UCSD-AML1 (cell line): ENCODE results near the gene DHX36.
A peak's percentile ranks its signal among the peaks of the same experiment; 100 is the strongest.

Experiments
- DNase-seq: peaks from one replicate; lab custom pipeline; 2025; ENCODE audit not compliant: unreplicated experiment; lab: John Stamatoyannopoulos, UW

The DHX36 gene

GRCh38 chr3:154294016-154294415 is 30.3 kb downstream of the DHX36 start:
- DNase-seq = no peak

- DNase-seq = no peak
Observed at GRCh38 chr3:154290187-154290586, 34.1 kb downstream of the DHX36 start.

- DNase-seq = no peak
Observed at GRCh38 chr3:154285221-154285620, 39.1 kb downstream of the DHX36 start.

- DNase-seq = no peak
Observed at GRCh38 chr3:154280161-154280560, 44.1 kb downstream of the DHX36 start.

- no peak for DNase-seq
Observed at GRCh38 chr3:154275965-154276364, 48.3 kb downstream of the DHX36 start.

- DNase-seq = no peak
Observed at GRCh38 chr3:154275292-154275691, 49.0 kb downstream of the DHX36 start.

- DNase-seq = no peak
Observed at GRCh38 chr3:154274348-154274747, 49.9 kb downstream of the DHX36 start.

- DNase-seq = no peak
Observed at GRCh38 chr3:154273381-154273780, 50.9 kb downstream of the DHX36 start.

GRCh38 chr3:154254527-154254926 is 69.8 kb downstream of the DHX36 start:
- no peak for DNase-seq

GRCh38 chr3:154252759-154253638 is 71.3 kb downstream of the DHX36 start:
- DNase-seq = peak; percentile 83

- DNase-seq = no peak
Observed at GRCh38 chr3:154251610-154252009, 72.7 kb downstream of the DHX36 start.

- DNase-seq = no peak
Observed at GRCh38 chr3:154250291-154250690, 74.0 kb downstream of the DHX36 start.

GRCh38 chr3:154247806-154248415 is 76.4 kb downstream of the DHX36 start:
- no peak for DNase-seq

- no peak for DNase-seq
Observed at GRCh38 chr3:154244644-154245043, 79.6 kb downstream of the DHX36 start.

GRCh38 chr3:154243353-154243752 is 80.9 kb downstream of the DHX36 start:
- DNase-seq = no peak

- no peak for DNase-seq
Observed at GRCh38 chr3:154242766-154243165, 81.5 kb downstream of the DHX36 start.

GRCh38 chr3:154241496-154241895 is 82.8 kb downstream of the DHX36 start:
- DNase-seq = no peak

- DNase-seq = no peak
Observed at GRCh38 chr3:154240235-154240634, 84.1 kb downstream of the DHX36 start.

- DNase-seq = no peak
Observed at GRCh38 chr3:154236331-154236730, 88.0 kb downstream of the DHX36 start.

GRCh38 chr3:154235330-154235729 is 89.0 kb downstream of the DHX36 start:
- no peak for DNase-seq

- no peak for DNase-seq
Observed at GRCh38 chr3:154229217-154229590, 95.1 kb downstream of the DHX36 start.

GRCh38 chr3:154228561-154229216 is 95.6 kb downstream of the DHX36 start:
- DNase-seq = no peak
